ENCODE data around the gene ZNF837. TPM values are rescaled to one million over a fixed set of nuclear protein-coding genes. Genes with fewer than 3 reads are reported as not detected.
A peak's percentile ranks its signal among the peaks of the same experiment; 100 is the strongest.

The ZNF837 gene
- total RNA-seq, 1 donor from 2014 or later = 1.6 TPM

DNA sequence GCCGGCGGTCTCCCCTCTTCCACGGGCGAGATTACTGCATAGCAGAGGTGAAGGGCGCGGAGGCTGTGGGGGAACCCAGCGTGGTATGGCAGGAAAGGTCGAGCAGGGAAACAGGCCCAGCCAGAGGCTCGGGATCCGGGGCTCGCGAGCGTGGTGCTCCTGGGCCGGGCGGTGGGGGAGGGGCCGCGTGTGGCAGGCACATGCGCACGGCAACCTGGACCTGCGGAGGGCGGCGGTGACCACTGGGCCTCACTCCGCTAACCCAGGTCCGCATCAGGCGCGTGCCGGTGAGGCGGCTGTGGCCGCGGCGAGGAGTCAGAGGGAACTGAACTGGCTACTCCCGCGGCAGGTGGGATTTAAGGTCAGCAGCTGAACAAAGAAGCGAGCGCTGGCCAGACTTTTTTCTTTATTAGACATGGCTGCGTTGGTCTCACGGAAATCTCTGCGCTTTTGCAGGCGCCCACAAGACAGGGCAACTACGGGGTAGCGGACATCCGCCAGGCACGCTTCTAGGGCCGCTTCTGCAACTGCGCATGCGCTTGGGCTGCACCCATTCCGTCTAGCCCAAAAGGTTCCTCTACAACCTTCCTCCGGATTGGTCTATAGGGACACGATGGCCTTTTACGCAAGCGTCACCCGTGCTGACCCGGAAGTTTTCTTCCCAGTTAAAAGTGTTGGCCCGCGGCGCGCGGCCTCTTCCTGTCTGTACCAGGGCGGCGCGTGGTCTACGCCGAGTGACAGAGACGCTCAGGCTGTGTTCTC lies 5.9 kb upstream of the ZNF837 start, which contains the start of gene RPS5:
Gene RPS5, plus strand, starts transcription at position 694 of the 762 bp plus-strand sequence. CDS start 869 bp downstream, outside the sequence.
- peaks cover 21% of the 10 kb centered on the region for H3K4me1 ChIP-seq
- H3K4me3 ChIP-seq = peak within 1 kb of the TSS; percentile 78
- TF ChIP-seq, protein P1, sequence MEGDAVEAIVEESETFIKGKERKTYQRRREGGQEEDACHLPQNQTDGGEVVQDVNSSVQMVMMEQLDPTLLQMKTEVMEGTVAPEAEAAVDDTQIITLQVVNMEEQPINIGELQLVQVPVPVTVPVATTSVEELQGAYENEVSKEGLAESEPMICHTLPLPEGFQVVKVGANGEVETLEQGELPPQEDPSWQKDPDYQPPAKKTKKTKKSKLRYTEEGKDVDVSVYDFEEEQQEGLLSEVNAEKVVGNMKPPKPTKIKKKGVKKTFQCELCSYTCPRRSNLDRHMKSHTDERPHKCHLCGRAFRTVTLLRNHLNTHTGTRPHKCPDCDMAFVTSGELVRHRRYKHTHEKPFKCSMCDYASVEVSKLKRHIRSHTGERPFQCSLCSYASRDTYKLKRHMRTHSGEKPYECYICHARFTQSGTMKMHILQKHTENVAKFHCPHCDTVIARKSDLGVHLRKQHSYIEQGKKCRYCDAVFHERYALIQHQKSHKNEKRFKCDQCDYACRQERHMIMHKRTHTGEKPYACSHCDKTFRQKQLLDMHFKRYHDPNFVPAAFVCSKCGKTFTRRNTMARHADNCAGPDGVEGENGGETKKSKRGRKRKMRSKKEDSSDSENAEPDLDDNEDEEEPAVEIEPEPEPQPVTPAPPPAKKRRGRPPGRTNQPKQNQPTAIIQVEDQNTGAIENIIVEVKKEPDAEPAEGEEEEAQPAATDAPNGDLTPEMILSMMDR (IDR thresholded peaks at IDR 0.05) = no peak
- H3K27ac ChIP-seq = peak within 1 kb of the TSS; percentile 99
- H3K9me3 ChIP-seq = no peaks in the 10 kb centered on the region
- intact Hi-C loops (cut with DNase I) = no loop called here
- peaks cover 36% of the 10 kb centered on the region for H3K36me3 ChIP-seq
- no peaks in the 10 kb centered on the region for H3K27me3 ChIP-seq
- DNase-seq = peak; percentile 96
- ATAC-seq = peak; percentile 93

DNA sequence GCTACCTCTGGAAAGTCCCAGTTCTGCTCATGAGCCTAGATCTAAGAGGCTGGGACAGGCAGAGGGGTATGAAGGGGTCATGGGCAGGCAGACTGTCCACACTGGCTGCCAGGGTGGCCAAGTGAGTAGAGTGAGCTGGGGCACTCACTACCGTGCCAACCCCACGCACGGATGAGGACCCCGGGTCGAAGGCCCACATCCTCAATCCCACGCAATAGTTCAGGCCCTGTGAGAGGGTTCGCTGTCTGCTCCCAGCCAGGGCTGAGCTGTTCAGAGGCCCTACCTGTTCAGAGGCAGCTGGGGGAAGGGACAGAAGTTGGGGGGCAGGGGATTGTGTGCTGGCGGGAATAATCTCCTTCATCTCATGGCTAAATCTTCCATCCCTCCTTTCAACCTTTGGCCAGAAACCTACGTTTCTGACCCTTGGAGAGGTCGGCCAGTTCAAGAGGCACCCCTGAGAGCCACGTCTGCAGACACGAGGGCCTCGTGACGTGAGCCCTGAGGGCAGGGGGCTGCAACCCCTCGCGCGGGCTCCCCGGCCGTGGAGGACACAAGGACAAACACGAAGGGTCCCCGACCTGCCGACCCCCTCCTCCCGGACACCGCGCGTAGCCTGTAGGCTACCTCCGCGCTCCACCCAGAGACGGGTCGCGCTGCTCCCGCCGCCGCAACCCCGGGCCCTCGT lies 5.2 kb upstream of the ZNF837 start:
- intact Hi-C loops (cut with DNase I) = no loop called here
- no peaks in the 10 kb centered on the region for H3K27me3 ChIP-seq
- DNase-seq = no peak
- H3K4me1 ChIP-seq = peaks cover 24% of the 10 kb centered on the region
- no peaks in the 10 kb centered on the region for H3K9me3 ChIP-seq
- H3K4me3 ChIP-seq = peak overlapping the region; percentile 78
- H3K36me3 ChIP-seq = peaks cover 29% of the 10 kb centered on the region
- peak; percentile 8 for ATAC-seq
- TF ChIP-seq, protein P1 (IDR thresholded peaks at IDR 0.05) = no peak
- H3K27ac ChIP-seq = peak overlapping the region; percentile 99

DNA sequence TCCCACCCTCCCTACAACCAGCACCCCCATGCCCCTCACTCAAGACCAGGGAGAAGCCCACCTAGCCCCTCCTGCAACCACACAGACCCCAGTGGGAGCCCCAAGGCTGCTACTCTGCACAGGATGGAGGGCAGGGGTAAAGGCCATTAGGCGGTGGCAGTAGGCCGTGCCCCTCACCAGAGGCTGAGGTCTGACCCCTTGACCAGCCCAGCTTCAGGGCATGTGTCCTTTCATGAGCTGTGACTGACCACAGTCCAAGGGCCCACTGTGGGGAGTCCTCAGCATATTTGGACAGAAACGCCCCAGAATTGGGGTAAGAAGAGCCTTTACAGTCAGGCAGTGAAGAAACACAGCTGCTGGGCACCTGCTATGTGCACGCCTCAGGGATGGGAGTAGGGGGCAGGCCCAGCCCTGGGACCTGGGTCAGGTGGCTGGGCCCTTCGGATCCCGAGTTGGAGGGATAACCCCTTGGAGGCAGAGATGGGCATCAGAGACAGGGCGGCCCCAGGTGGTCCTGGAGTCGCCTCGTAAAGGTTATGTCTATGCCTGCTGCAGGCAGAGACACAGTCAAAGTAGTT lies 4.6 kb upstream of the ZNF837 start:
- peaks cover 24% of the 10 kb centered on the region for H3K4me1 ChIP-seq
- peak overlapping the region; percentile 99 for H3K27ac ChIP-seq
- peak overlapping the region; percentile 78 for H3K4me3 ChIP-seq
- peaks cover 22% of the 10 kb centered on the region for H3K36me3 ChIP-seq
- DNase-seq = no peak
- H3K27me3 ChIP-seq = no peaks in the 10 kb centered on the region
- no peaks in the 10 kb centered on the region for H3K9me3 ChIP-seq
- intact Hi-C loops (cut with DNase I) = no loop called here
- TF ChIP-seq, protein P1 (IDR thresholded peaks at IDR 0.05) = no peak
- no peak for ATAC-seq

DNA sequence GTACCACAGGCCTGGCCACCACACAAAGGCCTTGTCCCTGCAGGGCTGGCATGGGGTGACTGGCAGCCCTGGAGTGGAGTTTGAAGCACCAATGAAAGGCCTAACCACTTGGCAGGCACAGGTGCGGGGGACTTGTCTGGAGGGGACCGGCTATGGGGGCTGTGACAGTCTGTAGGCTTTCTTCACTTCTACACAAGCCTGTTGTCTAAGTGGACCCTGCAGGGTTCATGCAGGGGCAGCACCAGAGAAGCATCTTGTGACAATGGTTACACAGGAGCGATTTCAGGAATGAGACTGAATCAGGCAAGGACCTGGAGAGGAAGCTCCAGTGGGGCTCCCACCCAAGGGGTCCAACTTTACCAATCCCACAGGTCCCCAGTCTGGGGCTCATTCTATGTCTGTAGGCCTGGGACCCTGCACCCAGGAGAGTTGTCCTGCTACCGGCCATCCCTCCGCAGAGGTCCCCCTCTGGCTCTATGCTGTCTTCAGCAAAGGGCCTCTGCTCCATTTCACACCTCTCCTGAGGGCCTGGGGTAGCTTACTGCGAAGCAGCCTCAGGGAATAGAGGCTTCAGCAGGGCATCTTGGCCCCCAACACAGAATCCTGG lies 2.3 kb upstream of the ZNF837 start:
- no peak overlapping the region for H3K27ac ChIP-seq
- no peak overlapping the region for H3K4me3 ChIP-seq
- intact Hi-C loops (cut with DNase I) = no loop called here
- peaks cover 29% of the 10 kb centered on the region for H3K4me1 ChIP-seq
- no peak for ATAC-seq
- H3K36me3 ChIP-seq = peaks cover under 1% of the 10 kb centered on the region
- no peak for DNase-seq
- H3K27me3 ChIP-seq = no peaks in the 10 kb centered on the region
- TF ChIP-seq, protein P1 (IDR thresholded peaks at IDR 0.05) = no peak
- no peaks in the 10 kb centered on the region for H3K9me3 ChIP-seq

DNA sequence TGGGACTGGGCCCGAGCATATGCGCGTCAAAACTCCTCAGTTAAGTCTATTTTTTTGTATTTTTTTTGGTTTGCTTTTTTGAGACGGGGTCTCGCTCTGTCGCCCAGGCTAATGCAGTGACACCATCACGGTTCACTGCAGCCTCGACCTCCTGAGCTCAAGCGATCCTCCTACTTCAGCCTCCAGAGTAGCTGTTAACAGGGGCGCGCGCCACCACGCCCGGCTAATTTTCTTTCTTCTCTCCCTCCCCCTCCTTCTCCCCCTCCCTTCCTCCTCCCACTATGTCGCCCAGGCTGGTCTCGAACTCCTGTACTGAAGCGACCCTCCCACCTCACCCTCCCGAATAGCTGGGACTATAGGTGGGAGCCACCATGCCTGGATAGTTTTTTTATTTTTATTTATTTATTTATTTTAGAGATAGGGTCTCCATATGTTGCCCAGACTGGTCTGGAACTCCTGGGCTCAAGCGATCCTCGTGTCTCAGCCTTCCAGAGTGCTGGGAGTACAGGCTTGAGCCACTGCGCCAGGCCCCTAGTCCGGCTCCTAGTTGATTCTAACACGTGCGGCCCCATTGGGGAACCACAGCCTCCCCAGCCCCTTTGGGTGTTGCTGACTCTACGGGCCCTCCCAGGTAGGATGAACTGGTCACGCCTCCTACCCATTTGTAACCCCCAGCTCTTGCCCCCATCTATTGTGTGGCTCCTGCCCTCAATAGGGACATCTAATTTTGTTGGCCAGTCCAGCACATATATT lies 806 bp upstream of the ZNF837 start:
- TF ChIP-seq, protein P1 (IDR thresholded peaks at IDR 0.05) = no peak
- intact Hi-C loops (cut with DNase I) = no loop called here
- peak overlapping the region; percentile 67 for H3K4me3 ChIP-seq
- peaks cover 23% of the 10 kb centered on the region for H3K4me1 ChIP-seq
- ATAC-seq (no peak), DNase-seq (no peak)
- peak overlapping the region; percentile 92 for H3K27ac ChIP-seq
- H3K36me3 ChIP-seq = no peaks in the 10 kb centered on the region
- H3K9me3 ChIP-seq = no peaks in the 10 kb centered on the region
- H3K27me3 ChIP-seq = no peaks in the 10 kb centered on the region

Measured in upper lobe of right lung (tissue), 1 donor.